ENCODE data around the gene TCF7L2.

Gene TCF7L2

GRCh38 chr10:112999102-112999501 is 49.1 kb downstream of the TCF7L2 start:
- H3K36me3 ChIP-seq (ENCODE audit: control insufficient read depth, insufficient read depth, low read length), result peaks cover 22% of the 10 kb centered on the region; the same call in 1 of the 2 replicates
- H3K27me3 ChIP-seq (ENCODE audit: control insufficient read depth, insufficient read depth, low read length), result no peaks in the 10 kb centered on the region
- H3K4me3 ChIP-seq (ENCODE audit: low read depth, low read length), result no peak overlapping the region
- H3K9me3 ChIP-seq (ENCODE audit: control insufficient read depth, insufficient read depth, low read depth, low read length), result no peaks in the 10 kb centered on the region
- H3K9ac ChIP-seq (ENCODE audit: low read length), result no peak overlapping the region
- no peak overlapping the region for H3K27ac ChIP-seq (ENCODE audit: low read depth, low read length)
- peaks cover 33% of the 10 kb centered on the region; the same call in 1 of the 2 replicates for H3K4me1 ChIP-seq (ENCODE audit: control insufficient read depth, insufficient read depth, low read length)

DNA sequence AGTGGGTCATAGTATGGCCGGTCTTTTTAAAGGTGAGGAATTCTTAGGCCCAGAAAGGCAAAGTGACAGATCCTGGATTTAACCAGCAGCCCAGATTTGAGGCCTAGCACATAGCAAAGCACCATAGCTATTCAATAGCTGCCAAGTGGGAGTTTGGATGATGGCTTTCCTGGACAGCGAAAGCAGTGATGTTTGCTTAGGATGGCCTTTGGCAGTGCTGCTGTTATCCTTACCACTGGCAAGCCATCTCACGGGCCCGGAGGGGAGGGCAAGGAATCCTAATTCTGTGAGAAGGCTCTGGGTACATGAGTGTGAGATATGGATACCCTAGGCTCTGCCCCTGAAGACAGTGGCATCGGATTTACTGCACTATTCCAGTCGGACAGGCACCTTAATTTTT is 50.4 kb downstream of the TCF7L2 start:
- Histone ChIP-seq H3K9ac (ENCODE audit: low read length) (no peak overlapping the region), H3K36me3 (ENCODE audit: control insufficient read depth, insufficient read depth, low read length) (peaks cover 16% of the 10 kb centered on the region; the same call in 1 of the 2 replicates)

DNA sequence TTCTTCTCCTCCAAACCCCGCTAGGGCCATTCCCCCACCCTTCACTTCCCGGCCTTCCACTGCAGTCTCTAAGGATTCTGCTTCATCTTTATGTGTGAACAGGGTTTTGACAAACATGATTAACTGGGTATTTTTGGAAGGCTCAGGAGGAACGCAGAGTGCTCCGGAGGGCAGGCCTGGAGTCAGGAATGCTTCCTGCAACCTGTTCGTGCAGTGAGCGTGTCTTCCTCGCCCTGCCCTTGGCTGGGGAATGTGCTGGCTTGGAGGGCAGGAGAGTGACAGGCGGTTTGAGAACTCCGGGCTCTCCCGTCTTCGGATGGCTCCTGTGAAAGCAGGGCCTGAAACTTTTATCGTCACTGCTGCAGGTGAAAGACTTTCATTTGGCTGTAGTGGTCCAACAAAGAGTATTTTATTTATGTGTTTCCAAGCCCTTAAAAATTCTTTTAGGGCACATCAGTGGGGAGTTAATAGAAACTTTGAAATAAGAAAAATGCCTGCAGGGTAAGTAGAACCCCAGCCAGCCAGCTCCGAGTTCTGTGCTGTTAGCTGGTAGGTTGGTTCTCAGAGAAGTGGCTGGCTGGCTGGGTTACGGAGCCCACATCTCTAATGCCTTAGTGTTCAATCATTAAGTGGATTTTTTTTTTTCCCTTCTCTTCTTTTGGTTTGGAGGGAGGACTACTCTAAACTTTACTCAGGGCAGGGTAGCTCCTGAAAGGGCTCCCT is 51.0 kb downstream of the TCF7L2 start:
- Histone ChIP-seq H3K27me3 (ENCODE audit: control insufficient read depth, insufficient read depth, low read length) (no peaks in the 10 kb centered on the region), H3K9me3 (ENCODE audit: control insufficient read depth, insufficient read depth, low read depth, low read length) (no peaks in the 10 kb centered on the region), H3K4me3 (ENCODE audit: low read depth, low read length) (no peak overlapping the region), H3K9ac (ENCODE audit: low read length) (no peak overlapping the region), H3K36me3 (ENCODE audit: control insufficient read depth, insufficient read depth, low read length) (peaks cover 16% of the 10 kb centered on the region; the same call in 1 of the 2 replicates), H3K4me1 (ENCODE audit: control insufficient read depth, insufficient read depth, low read length) (peaks cover 42% of the 10 kb centered on the region), H3K27ac (ENCODE audit: low read depth, low read length) (no peak overlapping the region)

More for the DNA sequence above, 50.4 kb downstream of the TCF7L2 start:
- Histone ChIP-seq H3K27me3 (ENCODE audit: control insufficient read depth, insufficient read depth, low read length) (no peaks in the 10 kb centered on the region), H3K4me3 (ENCODE audit: low read depth, low read length) (no peak overlapping the region), H3K27ac (ENCODE audit: low read depth, low read length) (no peak overlapping the region), H3K9me3 (ENCODE audit: control insufficient read depth, insufficient read depth, low read depth, low read length) (no peaks in the 10 kb centered on the region), H3K4me1 (ENCODE audit: control insufficient read depth, insufficient read depth, low read length) (peaks cover 37% of the 10 kb centered on the region)

DNA sequence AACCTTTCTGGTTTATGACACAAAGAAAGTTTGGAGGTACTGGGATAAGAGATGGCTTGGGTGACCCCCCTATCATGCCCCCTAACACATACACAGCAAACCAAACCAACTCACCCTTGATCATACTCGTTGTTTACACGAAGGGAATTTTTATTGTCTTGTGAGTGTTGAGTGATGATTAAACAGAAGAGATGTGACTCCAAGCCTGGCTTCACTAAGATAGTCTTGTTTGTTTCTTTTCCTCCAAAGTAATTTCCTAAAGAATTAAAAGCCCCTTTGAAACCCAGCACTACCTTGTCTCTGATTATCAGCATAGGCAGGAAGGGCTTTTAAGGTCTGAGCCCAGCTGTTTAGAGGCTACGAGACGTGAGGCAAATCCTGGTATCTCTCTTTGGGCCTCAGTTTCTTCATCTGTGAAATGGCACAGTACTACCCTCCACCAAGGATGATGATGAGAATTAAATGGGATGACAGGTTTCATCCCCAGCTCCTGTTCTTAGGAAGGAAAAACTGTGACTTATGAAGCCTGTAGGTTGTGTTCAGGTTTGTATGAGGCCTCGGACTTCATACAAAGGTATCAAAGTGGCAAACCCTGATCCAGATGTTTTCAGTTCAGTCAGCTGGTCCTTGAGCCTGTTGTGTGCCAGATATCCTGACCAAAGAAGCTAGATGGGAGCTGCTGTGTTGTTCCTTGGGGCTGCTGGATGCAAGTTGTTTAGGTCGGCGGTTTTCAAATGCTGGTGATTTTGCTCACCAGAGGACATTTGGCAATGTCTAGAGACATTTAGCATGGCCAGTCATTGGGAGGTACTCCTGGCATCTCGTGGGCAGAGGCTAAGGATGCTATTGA is 51.8 kb downstream of the TCF7L2 start:
- peaks cover 50% of the 10 kb centered on the region for H3K4me1 ChIP-seq (ENCODE audit: control insufficient read depth, insufficient read depth, low read length)

GRCh38 chr10:113002449-113002777 is 52.4 kb downstream of the TCF7L2 start:
- Histone ChIP-seq H3K27me3 (ENCODE audit: control insufficient read depth, insufficient read depth, low read length) (no peaks in the 10 kb centered on the region), H3K27ac (ENCODE audit: low read depth, low read length) (no peak overlapping the region)

More for the DNA sequence above, 51.8 kb downstream of the TCF7L2 start:
- Histone ChIP-seq H3K27me3 (ENCODE audit: control insufficient read depth, insufficient read depth, low read length) (no peaks in the 10 kb centered on the region), H3K9ac (ENCODE audit: low read length) (no peak overlapping the region), H3K4me3 (ENCODE audit: low read depth, low read length) (no peak overlapping the region), H3K27ac (ENCODE audit: low read depth, low read length) (no peak overlapping the region), H3K9me3 (ENCODE audit: control insufficient read depth, insufficient read depth, low read depth, low read length) (no peaks in the 10 kb centered on the region), H3K36me3 (ENCODE audit: control insufficient read depth, insufficient read depth, low read length) (peaks cover 12% of the 10 kb centered on the region; the same call in 1 of the 2 replicates)

DNA sequence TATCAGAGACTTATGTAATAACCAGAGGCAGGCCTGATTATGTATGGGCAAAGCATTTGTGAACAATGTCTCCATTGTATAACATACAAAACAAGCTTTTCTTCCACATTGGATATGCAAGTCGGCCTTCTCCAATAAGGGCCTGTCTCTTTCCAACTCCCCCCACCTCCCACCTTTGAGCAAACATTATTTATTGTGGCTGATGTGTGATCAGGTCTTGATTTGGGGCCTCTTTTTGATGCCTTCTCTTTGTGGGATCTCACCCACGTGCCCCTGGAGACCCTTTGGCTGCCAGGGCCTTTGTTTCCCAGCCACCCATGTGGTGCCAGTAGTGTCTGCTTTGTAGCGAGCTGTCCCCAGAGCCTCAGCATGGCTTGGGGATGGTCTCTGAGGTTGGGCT is 53.0 kb downstream of the TCF7L2 start:
- Histone ChIP-seq H3K27ac (ENCODE audit: low read depth, low read length) (no peak overlapping the region), H3K4me3 (ENCODE audit: low read depth, low read length) (no peak overlapping the region), H3K9me3 (ENCODE audit: control insufficient read depth, insufficient read depth, low read depth, low read length) (no peaks in the 10 kb centered on the region), H3K36me3 (ENCODE audit: control insufficient read depth, insufficient read depth, low read length) (peaks cover 16% of the 10 kb centered on the region; the same call in 1 of the 2 replicates), H3K27me3 (ENCODE audit: control insufficient read depth, insufficient read depth, low read length) (no peaks in the 10 kb centered on the region), H3K9ac (ENCODE audit: low read length) (no peak overlapping the region), H3K4me1 (ENCODE audit: control insufficient read depth, insufficient read depth, low read length) (peaks cover 59% of the 10 kb centered on the region)

More at GRCh38 chr10:113002449-113002777, 52.4 kb downstream of the TCF7L2 start:
- peaks cover 12% of the 10 kb centered on the region; the same call in 1 of the 2 replicates for H3K36me3 ChIP-seq (ENCODE audit: control insufficient read depth, insufficient read depth, low read length)
- no peak overlapping the region for H3K4me3 ChIP-seq (ENCODE audit: low read depth, low read length)
- H3K9me3 ChIP-seq (ENCODE audit: control insufficient read depth, insufficient read depth, low read depth, low read length), result no peaks in the 10 kb centered on the region
- H3K4me1 ChIP-seq (ENCODE audit: control insufficient read depth, insufficient read depth, low read length), result peaks cover 53% of the 10 kb centered on the region
- no peak overlapping the region for H3K9ac ChIP-seq (ENCODE audit: low read length)

DNA sequence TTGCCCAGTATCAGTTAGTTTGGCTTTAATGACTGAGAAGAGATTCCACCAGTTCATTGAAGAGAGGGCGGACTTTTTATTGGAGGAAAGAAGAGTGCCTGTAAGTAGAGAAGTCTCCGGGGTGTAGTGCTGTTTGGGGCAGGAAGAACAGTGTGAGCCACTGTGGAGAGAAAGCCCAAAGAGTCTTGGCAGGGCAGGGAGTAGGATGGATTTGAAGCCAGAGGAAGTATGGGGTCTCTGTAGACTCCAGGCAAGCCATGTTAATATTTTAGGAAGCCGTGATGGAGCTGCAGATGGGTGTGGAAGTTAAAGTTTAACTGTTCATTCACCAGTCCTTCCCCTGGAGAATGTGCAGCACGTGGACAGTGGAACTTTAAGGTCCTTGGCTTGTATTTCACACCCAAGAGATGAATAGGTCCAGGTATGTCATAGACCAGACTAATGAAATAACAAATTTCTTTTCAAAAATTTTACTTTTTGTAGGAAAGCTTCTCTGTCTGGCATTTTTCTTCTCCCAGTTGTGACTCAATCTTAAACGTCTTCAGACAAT is 54.1 kb downstream of the TCF7L2 start:
- peaks cover 58% of the 10 kb centered on the region for H3K4me1 ChIP-seq (ENCODE audit: control insufficient read depth, insufficient read depth, low read length)
- H3K36me3 ChIP-seq (ENCODE audit: control insufficient read depth, insufficient read depth, low read length), result peaks cover 20% of the 10 kb centered on the region; the same call in 1 of the 2 replicates
- H3K9ac ChIP-seq (ENCODE audit: low read length), result no peak overlapping the region
- H3K27ac ChIP-seq (ENCODE audit: low read depth, low read length), result no peak overlapping the region
- no peaks in the 10 kb centered on the region for H3K9me3 ChIP-seq (ENCODE audit: control insufficient read depth, insufficient read depth, low read depth, low read length)
- no peak overlapping the region for H3K4me3 ChIP-seq (ENCODE audit: low read depth, low read length)
- H3K27me3 ChIP-seq (ENCODE audit: control insufficient read depth, insufficient read depth, low read length), result no peaks in the 10 kb centered on the region

DNA sequence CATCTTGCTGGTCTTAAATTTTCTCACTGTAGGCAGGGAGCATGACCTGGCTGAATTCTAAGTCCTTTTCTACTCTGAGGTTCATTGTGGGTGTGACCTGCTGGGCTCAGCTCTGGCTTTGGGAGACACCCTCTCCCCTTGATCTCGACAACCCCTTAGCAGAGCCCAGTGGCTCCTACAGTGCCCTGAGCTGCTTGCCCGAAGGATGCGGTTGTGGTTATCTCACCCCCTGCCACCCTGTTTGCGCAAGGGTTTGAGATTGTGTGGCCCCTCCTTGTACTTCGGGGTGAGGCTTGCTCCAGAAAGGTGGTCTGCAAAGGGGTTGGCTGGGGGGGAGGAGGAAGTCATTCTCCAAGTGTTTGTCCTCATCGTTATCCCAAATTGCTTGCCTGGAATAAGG is 55.3 kb downstream of the TCF7L2 start:
- no peak overlapping the region for H3K27ac ChIP-seq (ENCODE audit: low read depth, low read length)
- H3K27me3 ChIP-seq (ENCODE audit: control insufficient read depth, insufficient read depth, low read length), result no peaks in the 10 kb centered on the region
- no peaks in the 10 kb centered on the region for H3K9me3 ChIP-seq (ENCODE audit: control insufficient read depth, insufficient read depth, low read depth, low read length)
- H3K9ac ChIP-seq (ENCODE audit: low read length), result no peak overlapping the region
- H3K36me3 ChIP-seq (ENCODE audit: control insufficient read depth, insufficient read depth, low read length), result peaks cover 20% of the 10 kb centered on the region; the same call in 1 of the 2 replicates
- H3K4me1 ChIP-seq (ENCODE audit: control insufficient read depth, insufficient read depth, low read length), result peaks cover 48% of the 10 kb centered on the region
- no peak overlapping the region for H3K4me3 ChIP-seq (ENCODE audit: low read depth, low read length)

DNA sequence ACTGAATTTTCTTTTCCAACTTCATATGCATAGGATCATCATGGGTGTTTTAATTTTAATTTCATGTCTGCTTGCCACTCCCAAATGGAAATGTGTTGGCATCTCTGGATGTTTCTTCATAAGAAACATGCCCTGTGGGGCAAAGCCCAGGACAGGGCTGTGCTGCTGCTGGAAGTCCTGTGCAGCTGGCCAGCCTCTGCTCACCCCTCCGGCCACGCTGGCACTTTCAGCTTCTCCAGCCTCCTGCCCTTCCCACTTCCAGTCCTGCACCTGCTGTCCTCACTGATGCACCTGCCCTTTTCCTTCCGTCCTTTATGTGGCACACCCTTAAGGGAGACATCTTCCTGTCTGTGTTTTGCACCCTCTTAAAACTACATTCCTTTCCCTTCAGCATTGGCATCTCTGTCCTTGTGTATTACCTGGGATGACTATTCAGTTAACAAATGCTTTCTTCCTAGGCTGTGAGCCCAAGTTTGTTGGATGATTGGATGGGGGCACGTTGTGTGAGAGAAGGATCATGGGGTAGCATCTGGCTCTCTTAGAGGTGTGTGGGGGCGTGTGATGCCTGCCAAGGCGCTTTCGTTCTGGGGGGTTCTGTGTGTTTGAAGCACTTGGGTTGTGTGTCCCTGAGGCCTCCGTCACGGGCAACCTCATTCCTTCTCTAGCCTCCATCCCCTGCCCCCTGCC is 56.8 kb downstream of the TCF7L2 start:
- no peaks in the 10 kb centered on the region for H3K9me3 ChIP-seq (ENCODE audit: control insufficient read depth, insufficient read depth, low read depth, low read length)
- H3K27ac ChIP-seq (ENCODE audit: low read depth, low read length), result no peak overlapping the region
- no peak overlapping the region for H3K4me3 ChIP-seq (ENCODE audit: low read depth, low read length)
- peaks cover 20% of the 10 kb centered on the region; the same call in 1 of the 2 replicates for H3K36me3 ChIP-seq (ENCODE audit: control insufficient read depth, insufficient read depth, low read length)
- no peak overlapping the region for H3K9ac ChIP-seq (ENCODE audit: low read length)
- H3K4me1 ChIP-seq (ENCODE audit: control insufficient read depth, insufficient read depth, low read length), result peaks cover 46% of the 10 kb centered on the region
- no peaks in the 10 kb centered on the region for H3K27me3 ChIP-seq (ENCODE audit: control insufficient read depth, insufficient read depth, low read length)

DNA sequence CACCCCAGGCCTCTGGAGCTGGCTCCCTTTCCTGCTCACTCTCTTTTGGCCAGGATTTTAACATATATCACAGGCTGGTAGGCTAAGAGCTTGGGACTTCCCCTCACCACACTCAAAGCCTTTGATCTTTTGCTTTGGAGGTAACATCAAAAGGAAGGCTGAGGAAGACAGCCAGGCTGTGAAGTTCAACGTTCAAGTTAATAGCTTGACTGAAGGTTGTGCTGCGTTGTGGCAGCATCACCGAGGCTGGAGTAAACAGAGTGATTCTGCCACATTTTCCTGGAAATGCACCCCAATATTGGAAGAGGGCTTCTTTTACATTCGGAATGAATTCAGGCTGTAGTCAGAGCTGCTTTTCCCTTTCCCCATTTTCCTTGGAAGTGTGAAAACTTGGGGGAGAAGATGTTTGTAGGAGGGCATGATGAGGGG is 57.3 kb downstream of the TCF7L2 start:
- Histone ChIP-seq H3K27ac (ENCODE audit: low read depth, low read length) (no peak overlapping the region), H3K4me1 (ENCODE audit: control insufficient read depth, insufficient read depth, low read length) (peaks cover 52% of the 10 kb centered on the region), H3K27me3 (ENCODE audit: control insufficient read depth, insufficient read depth, low read length) (no peaks in the 10 kb centered on the region), H3K9me3 (ENCODE audit: control insufficient read depth, insufficient read depth, low read depth, low read length) (no peaks in the 10 kb centered on the region), H3K36me3 (ENCODE audit: control insufficient read depth, insufficient read depth, low read length) (peaks cover 18% of the 10 kb centered on the region; the same call in 1 of the 2 replicates), H3K9ac (ENCODE audit: low read length) (no peak overlapping the region), H3K4me3 (ENCODE audit: low read depth, low read length) (no peak overlapping the region)

All from HUES6 (cell line).